Measurements from ENCODE around the gene TMEM167A.
A peak's percentile ranks its signal among the peaks of the same experiment; 100 is the strongest.

The TMEM167A gene

GRCh38 chr5:83095163-83095956, 18.2 kb upstream of the TMEM167A start:
- no peak for TF ChIP-seq TEAD4 (IDR thresholded peaks at IDR 0.05)
- TF ChIP-seq, protein P1, sequence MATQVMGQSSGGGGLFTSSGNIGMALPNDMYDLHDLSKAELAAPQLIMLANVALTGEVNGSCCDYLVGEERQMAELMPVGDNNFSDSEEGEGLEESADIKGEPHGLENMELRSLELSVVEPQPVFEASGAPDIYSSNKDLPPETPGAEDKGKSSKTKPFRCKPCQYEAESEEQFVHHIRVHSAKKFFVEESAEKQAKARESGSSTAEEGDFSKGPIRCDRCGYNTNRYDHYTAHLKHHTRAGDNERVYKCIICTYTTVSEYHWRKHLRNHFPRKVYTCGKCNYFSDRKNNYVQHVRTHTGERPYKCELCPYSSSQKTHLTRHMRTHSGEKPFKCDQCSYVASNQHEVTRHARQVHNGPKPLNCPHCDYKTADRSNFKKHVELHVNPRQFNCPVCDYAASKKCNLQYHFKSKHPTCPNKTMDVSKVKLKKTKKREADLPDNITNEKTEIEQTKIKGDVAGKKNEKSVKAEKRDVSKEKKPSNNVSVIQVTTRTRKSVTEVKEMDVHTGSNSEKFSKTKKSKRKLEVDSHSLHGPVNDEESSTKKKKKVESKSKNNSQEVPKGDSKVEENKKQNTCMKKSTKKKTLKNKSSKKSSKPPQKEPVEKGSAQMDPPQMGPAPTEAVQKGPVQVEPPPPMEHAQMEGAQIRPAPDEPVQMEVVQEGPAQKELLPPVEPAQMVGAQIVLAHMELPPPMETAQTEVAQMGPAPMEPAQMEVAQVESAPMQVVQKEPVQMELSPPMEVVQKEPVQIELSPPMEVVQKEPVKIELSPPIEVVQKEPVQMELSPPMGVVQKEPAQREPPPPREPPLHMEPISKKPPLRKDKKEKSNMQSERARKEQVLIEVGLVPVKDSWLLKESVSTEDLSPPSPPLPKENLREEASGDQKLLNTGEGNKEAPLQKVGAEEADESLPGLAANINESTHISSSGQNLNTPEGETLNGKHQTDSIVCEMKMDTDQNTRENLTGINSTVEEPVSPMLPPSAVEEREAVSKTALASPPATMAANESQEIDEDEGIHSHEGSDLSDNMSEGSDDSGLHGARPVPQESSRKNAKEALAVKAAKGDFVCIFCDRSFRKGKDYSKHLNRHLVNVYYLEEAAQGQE (IDR thresholded peaks at IDR 0.05; ENCODE audit: low read depth) = peak; percentile 51; the same call in 1 of the 2 replicates
- no peak for TF ChIP-seq CEBPB (IDR thresholded peaks at IDR 0.05)
- TF ChIP-seq USF1 (IDR thresholded peaks at IDR 0.05) = no peak

- no peak for TF ChIP-seq TCF12 (IDR thresholded peaks at IDR 0.05; ENCODE audit: low read depth)
- no peak for TF ChIP-seq FOXM1 (IDR thresholded peaks at IDR 0.05; ENCODE audit: borderline replicate concordance, low read depth)
- TF ChIP-seq TEAD4 (IDR thresholded peaks at IDR 0.05) = no peak
- TF ChIP-seq ZBTB7A (IDR thresholded peaks at IDR 0.05; ENCODE audit: low read depth) = no peak
- TF ChIP-seq RAD21 (IDR thresholded peaks at IDR 0.05; ENCODE audit: low read depth) = no peak
- TF ChIP-seq EP300 (IDR thresholded peaks at IDR 0.05; ENCODE audit: borderline replicate concordance) = no peak
- no peak for TF ChIP-seq CREB1 (IDR thresholded peaks at IDR 0.05; ENCODE audit: low read depth)
- TF ChIP-seq NFIC (IDR thresholded peaks at IDR 0.05) = no peak
- no peak for TF ChIP-seq EGR1 (IDR thresholded peaks at IDR 0.05)
- no peak for TF ChIP-seq YY1 (IDR thresholded peaks at IDR 0.05; ENCODE audit: low read depth)
- TF ChIP-seq TAF1 (IDR thresholded peaks at IDR 0.05; ENCODE audit: low read depth) = no peak
- TF ChIP-seq USF1 (IDR thresholded peaks at IDR 0.05) = no peak
- no peak for TF ChIP-seq MAX (IDR thresholded peaks at IDR 0.05)
- TF ChIP-seq CEBPB (IDR thresholded peaks at IDR 0.05) = no peak
- TF ChIP-seq, protein P1 (IDR thresholded peaks at IDR 0.05; ENCODE audit: low read depth) = no peak
Measured at GRCh38 chr5:83093692-83094091, 16.5 kb upstream of the TMEM167A start.

DNA sequence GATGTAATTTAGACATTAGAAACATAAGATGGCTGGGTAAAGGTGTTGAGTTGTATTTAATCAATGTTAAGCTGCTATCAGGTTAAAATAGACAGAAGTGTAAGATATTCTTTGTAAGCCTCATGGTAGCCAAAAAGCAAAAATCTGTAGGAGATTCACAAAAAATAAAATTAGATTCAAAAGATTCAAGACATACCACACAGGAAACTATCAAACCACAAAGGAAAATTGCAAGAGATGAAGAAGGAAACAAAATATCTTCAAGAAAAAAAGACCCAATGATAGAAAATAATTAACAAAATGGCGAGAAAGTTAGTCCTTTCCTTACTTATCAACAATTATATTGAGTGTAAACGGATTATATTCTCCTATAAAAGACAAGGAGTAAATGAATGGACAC, 15.4 kb upstream of the TMEM167A start:
- no peak for TF ChIP-seq MAX (IDR thresholded peaks at IDR 0.05)
- no peak for TF ChIP-seq NFIC (IDR thresholded peaks at IDR 0.05)
- TF ChIP-seq FOXM1 (IDR thresholded peaks at IDR 0.05; ENCODE audit: borderline replicate concordance, low read depth) = no peak
- TF ChIP-seq TCF12 (IDR thresholded peaks at IDR 0.05; ENCODE audit: low read depth) = no peak
- no peak for TF ChIP-seq ZBTB7A (IDR thresholded peaks at IDR 0.05; ENCODE audit: low read depth)
- no peak for TF ChIP-seq YY1 (IDR thresholded peaks at IDR 0.05; ENCODE audit: low read depth)

GRCh38 chr5:83090169-83090568, 13.0 kb upstream of the TMEM167A start:
- TF ChIP-seq USF1 (IDR thresholded peaks at IDR 0.05) (no peak), FOXM1 (IDR thresholded peaks at IDR 0.05; ENCODE audit: borderline replicate concordance, low read depth) (no peak), YY1 (IDR thresholded peaks at IDR 0.05; ENCODE audit: low read depth) (no peak), MAX (IDR thresholded peaks at IDR 0.05) (no peak), ZBTB7A (IDR thresholded peaks at IDR 0.05; ENCODE audit: low read depth) (no peak), TAF1 (IDR thresholded peaks at IDR 0.05; ENCODE audit: low read depth) (no peak), EP300 (IDR thresholded peaks at IDR 0.05; ENCODE audit: borderline replicate concordance) (no peak), CEBPB (IDR thresholded peaks at IDR 0.05) (no peak), TCF12 (IDR thresholded peaks at IDR 0.05; ENCODE audit: low read depth) (no peak), EGR1 (IDR thresholded peaks at IDR 0.05) (no peak), CREB1 (IDR thresholded peaks at IDR 0.05; ENCODE audit: low read depth) (no peak), TEAD4 (IDR thresholded peaks at IDR 0.05) (no peak), NFIC (IDR thresholded peaks at IDR 0.05) (no peak), RAD21 (IDR thresholded peaks at IDR 0.05; ENCODE audit: low read depth) (no peak)
- TF ChIP-seq, protein P1 (IDR thresholded peaks at IDR 0.05; ENCODE audit: low read depth) = no peak

All from Ishikawa (cell line).